AG04450 (cell line): ENCODE results near the gene PANX2. TPM values are rescaled to one million over a fixed set of nuclear protein-coding genes. Genes with fewer than 3 reads are reported as not detected.

Experiments
- CTCF ChIA-PET: fragments of 300-600, 350-600 bp; formaldehyde crosslinking; extraction: SDS; loops from one replicate; lab custom pipeline; 2022; ENCODE audit warnings: antibody characterized with exemption, inconsistent platforms; lab: Charles Lee
- POLR2A ChIA-PET: fragments of 350-600 bp; formaldehyde crosslinking; extraction: SDS; loops from one replicate; lab custom pipeline; 2021; ENCODE audit warnings: antibody characterized with exemption, inconsistent platforms; lab: Yijun Ruan, JAX
- DNase-seq: peaks from one replicate; pipeline ENCODE4 v3.0.0-alpha.2; 2011; ENCODE audit warnings: low read depth, low spot score
- H3K27ac ChIP-seq: one replicate; pipeline ENCODE4 v1.5.1; 2012; ENCODE audit warnings: low read depth, low read length, control low read depth
- H3K27me3 ChIP-seq: one replicate; pipeline ENCODE4 v1.6.0; 2012; ENCODE audit warnings: low read length; ENCODE audit not compliant: control insufficient read depth, insufficient read depth
- H3K4me3 ChIP-seq: 2 replicates; pipeline ENCODE4 v1.5.1; 2011; ENCODE audit warnings: mild to moderate bottlenecking, low read depth, low read length, control low read depth
- H3K9me3 ChIP-seq: 2 replicates; pipeline ENCODE4 v1.5.1; 2012; ENCODE audit warnings: low read length; ENCODE audit not compliant: control insufficient read depth, insufficient read depth
- polyA plus RNA-seq: library from polyadenylated mRNA; depleted of rRNA; stranded (reverse); fragments of >200 nt; gene quantifications from 2 replicates; pipeline ENCODE4 v1.2.3, GENCODE V29; 2011
- TF ChIP-seq, protein P1 (sequence below): IDR thresholded peaks from 2 replicates; pipeline ENCODE4 v1.5.1; 2011; ENCODE audit warnings: low read depth, low read length, control low read depth, inconsistent platforms

Gene PANX2
- polyA plus RNA-seq, 1 experiment, result 0.93 TPM

GRCh38 chr22:50216055-50216683 lies 45.6 kb downstream of the PANX2 start:
- POLR2A ChIA-PET, result no interaction called here
- no peak for DNase-seq
- Histone ChIP-seq H3K27ac (no peak overlapping the region), H3K27me3 (no peaks in the 10 kb centered on the region), H3K4me3 (no peak overlapping the region), H3K9me3 (peaks cover 15% of the 10 kb centered on the region; the same call in 1 of the 2 replicates)
- TF ChIP-seq, protein P1, sequence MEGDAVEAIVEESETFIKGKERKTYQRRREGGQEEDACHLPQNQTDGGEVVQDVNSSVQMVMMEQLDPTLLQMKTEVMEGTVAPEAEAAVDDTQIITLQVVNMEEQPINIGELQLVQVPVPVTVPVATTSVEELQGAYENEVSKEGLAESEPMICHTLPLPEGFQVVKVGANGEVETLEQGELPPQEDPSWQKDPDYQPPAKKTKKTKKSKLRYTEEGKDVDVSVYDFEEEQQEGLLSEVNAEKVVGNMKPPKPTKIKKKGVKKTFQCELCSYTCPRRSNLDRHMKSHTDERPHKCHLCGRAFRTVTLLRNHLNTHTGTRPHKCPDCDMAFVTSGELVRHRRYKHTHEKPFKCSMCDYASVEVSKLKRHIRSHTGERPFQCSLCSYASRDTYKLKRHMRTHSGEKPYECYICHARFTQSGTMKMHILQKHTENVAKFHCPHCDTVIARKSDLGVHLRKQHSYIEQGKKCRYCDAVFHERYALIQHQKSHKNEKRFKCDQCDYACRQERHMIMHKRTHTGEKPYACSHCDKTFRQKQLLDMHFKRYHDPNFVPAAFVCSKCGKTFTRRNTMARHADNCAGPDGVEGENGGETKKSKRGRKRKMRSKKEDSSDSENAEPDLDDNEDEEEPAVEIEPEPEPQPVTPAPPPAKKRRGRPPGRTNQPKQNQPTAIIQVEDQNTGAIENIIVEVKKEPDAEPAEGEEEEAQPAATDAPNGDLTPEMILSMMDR, result no peak
- CTCF ChIA-PET, result no interaction called here

GRCh38 chr22:50216684-50217520 lies 46.4 kb downstream of the PANX2 start:
- H3K27me3 ChIP-seq, result no peaks in the 10 kb centered on the region
- TF ChIP-seq, protein P1, result no peak
- POLR2A ChIA-PET, result no interaction called here
- no peak overlapping the region for H3K27ac ChIP-seq
- no peak overlapping the region for H3K4me3 ChIP-seq
- H3K9me3 ChIP-seq, result peaks cover 16% of the 10 kb centered on the region; the same call in 1 of the 2 replicates
- CTCF ChIA-PET, result no interaction called here
- DNase-seq, result no peak

DNA sequence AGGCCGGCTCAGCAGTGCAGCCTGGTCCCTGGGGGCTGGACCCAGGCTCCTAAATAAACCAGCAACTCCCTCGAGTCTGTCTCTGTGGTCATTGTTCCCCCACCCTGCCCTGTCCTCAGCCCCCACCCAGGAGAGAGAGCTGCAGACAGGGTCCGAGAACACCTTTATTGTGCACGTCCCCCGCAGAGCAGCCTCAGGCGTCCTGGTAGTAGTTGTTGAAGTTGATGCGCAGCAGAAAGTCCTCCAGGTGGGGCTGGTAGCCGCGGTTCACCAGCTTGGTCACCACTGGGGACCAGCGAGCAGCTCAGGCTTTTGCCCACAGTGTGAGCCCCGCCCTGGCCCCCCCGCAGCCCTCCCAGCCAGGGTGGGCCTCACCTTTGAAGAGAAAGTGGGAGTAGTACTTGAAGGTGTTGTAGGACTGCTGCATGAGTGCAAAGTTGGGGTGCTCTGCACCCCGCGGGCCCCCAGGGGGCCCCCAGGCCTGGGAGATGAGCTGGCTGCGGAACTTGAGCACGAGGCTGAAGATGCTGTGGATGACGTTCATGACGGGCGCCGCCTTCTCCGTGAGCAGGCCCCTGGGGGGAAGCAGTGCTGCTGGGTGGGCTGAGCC lies 47.1 kb downstream of the PANX2 start:
- DNase-seq, result no peak
- TF ChIP-seq, protein P1, result no peak
- CTCF ChIA-PET, result no interaction called here
- Histone ChIP-seq H3K27ac (no peak overlapping the region), H3K27me3 (no peaks in the 10 kb centered on the region), H3K9me3 (peaks cover 16% of the 10 kb centered on the region; the same call in 1 of the 2 replicates), H3K4me3 (no peak overlapping the region)
- POLR2A ChIA-PET, result no interaction called here

- TF ChIP-seq, protein P1, result no peak
- POLR2A ChIA-PET, result no interaction called here
- peaks cover 16% of the 10 kb centered on the region; the same call in 1 of the 2 replicates for H3K9me3 ChIP-seq
- no peaks in the 10 kb centered on the region for H3K27me3 ChIP-seq
- no peak for DNase-seq
- no peak overlapping the region for H3K27ac ChIP-seq
- CTCF ChIA-PET, result no interaction called here
- H3K4me3 ChIP-seq, result no peak overlapping the region
Observed at GRCh38 chr22:50218153-50218995, 47.8 kb downstream of the PANX2 start.
